PFSK-1 (cell line): ENCODE measurements around the gene MAST2.

Experiments
- POLR2AphosphoS5 ChIP-seq: IDR thresholded peaks from 2 replicates; pipeline ENCODE4 v1.6.1; 2012; ENCODE audit warnings: low read depth, mild to moderate bottlenecking, control low read depth, low read length, moderate library complexity
- REST ChIP-seq, 2 experiments: IDR thresholded peaks; 2 replicates each; pipeline versions ENCODE4 v1.6.1 to v1.8.0; 2011 to 2012; ENCODE audit warnings: low read depth in 2 of 2, low read length in 2 of 2, control low read depth in 1 of 2, inconsistent platforms in 1 of 2, mild to moderate bottlenecking in 1 of 2, moderate library complexity in 1 of 2; ENCODE audit not compliant: insufficient read depth in 1 of 2
- SIN3A ChIP-seq: IDR thresholded peaks from 2 replicates; pipeline ENCODE4 v1.6.1; 2012; ENCODE audit warnings: mild to moderate bottlenecking, low read length, moderate library complexity, borderline replicate concordance; ENCODE audit not compliant: insufficient read depth

DNA sequence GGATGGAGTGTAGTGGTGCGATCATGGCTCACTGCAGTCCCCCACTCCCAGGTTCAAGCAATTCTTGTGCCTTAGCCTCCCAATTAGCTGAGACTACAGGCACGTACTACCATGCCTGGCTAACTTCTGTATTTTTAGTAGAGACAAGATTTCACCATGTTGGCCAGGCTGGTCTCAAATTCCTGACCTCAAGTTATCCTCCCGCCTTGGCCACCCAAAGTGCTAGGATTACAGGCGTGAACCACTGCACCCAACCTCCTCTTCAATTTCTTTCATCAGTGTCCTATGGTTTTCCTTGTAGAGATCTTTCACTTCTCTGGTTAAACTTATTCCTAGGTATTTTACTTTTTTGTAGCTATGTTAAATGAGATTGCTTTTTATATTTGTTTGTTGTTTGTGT, 10.7 kb upstream of the MAST2 start:
- TF ChIP-seq POLR2AphosphoS5 (no peak), SIN3A (no peak), REST (IDR thresholded peaks at IDR 0.05; ENCODE audit: insufficient read depth in 1 of 2, low read depth in 2 of 2, low read length in 2 of 2) (no peak)
